Mammary epithelial cell (primary cell): ENCODE results near the gene TFDP1.

ENCODE experiments used
- CTCF ChIP-seq, 2 donors: IDR thresholded peaks in 1 of 2; conservative IDR thresholded peaks in 1 of 2; 2 replicates each; pipeline ENCODE4 v1.5.1; 2011 to 2012; ENCODE audit warnings: inconsistent platforms in 2 of 2, low read length in 2 of 2, mild to moderate bottlenecking in 2 of 2, control low read depth in 1 of 2, low read depth in 1 of 2; ENCODE audit not compliant: insufficient read depth in 1 of 2; ENCODE audit errors: extremely low read depth in 1 of 2
- EZH2 ChIP-seq: IDR thresholded peaks from 2 replicates; pipeline ENCODE4 v1.6.1; 2012; ENCODE audit warnings: low read length, inconsistent platforms, borderline replicate concordance

DNA sequence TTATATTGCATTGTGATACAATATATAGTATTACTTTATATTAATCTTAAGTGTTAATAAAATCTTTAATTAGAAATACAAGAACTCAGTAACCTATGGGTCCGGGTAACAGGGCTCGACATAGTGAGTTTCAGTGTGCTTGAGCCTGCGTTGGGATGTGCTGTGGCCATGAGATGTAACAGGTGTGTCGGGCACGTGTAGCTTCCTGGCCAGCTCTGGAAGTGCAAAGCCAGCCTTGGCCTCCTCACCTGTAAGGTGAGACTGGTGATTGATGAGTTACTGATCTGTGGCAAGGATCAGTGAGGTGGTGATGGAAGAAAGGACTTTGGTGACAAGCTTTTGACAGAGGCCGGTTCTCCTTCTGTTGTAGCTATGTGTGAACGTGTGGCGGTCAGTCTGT lies 54.3 kb downstream of the TFDP1 start:
- TF ChIP-seq CTCF (conservative IDR thresholded peaks at IDR 0.05 in 1 of 2, IDR thresholded peaks at IDR 0.05 in 1 of 2; ENCODE audit: extremely low read depth in 1 of 2, insufficient read depth in 1 of 2, low read depth in 1 of 2, low read length in 2 of 2) (no peak), EZH2 (no peak)
